ENCODE results near the gene DAZL. TPM values are rescaled to one million over a fixed set of nuclear protein-coding genes. Genes with fewer than 3 reads are reported as not detected.

Gene DAZL
- total RNA-seq, 1 experiment from 2014 or later, result not detected

- ChIA-PET CTCF (interaction anchor here (1.1 to 1.9 kb wide), 2 partner anchors 13 to 247 kb away, joined by 4 to 6 read pairs; no protein-coding TSS in a partner anchor), RAD21 (ENCODE audit: low non-redundant PET in 1 of 2, low total read pairs in 2 of 2, uncharacterized antibody in 2 of 2, unreplicated experiment in 2 of 2) (no interaction called here), POLR2A (no interaction called here)
- H3K9me3 ChIP-seq (ENCODE audit: control insufficient read depth in 1 of 2, insufficient read depth in 1 of 2, low read depth in 1 of 2, low read length in 2 of 2), result no peaks in the 10 kb centered on the region
- peaks cover 0 to 8% of the 10 kb centered on the region in 2 experiments; a peak in 1 of 4 replicates for H3K4me1 ChIP-seq (ENCODE audit: control insufficient read depth in 1 of 2, insufficient read depth in 2 of 2, low read length in 2 of 2)
- H3K36me3 ChIP-seq (ENCODE audit: control insufficient read depth in 1 of 2, insufficient read depth in 2 of 2, low read length in 2 of 2), result no peaks in the 10 kb centered on the region
- ATAC-seq, result no peak
- DNase-seq (ENCODE audit: low read depth, low spot score), result no peak
- H3K4me2 ChIP-seq (ENCODE audit: low read length), result no peak overlapping the region
- no peaks in the 10 kb centered on the region for H4K20me1 ChIP-seq (ENCODE audit: insufficient read depth)
- H2AFZ ChIP-seq (ENCODE audit: low read depth, low read length, poor library complexity, severe bottlenecking), result no peak overlapping the region
- no peak overlapping the region for H3K27ac ChIP-seq (ENCODE audit: low read depth, low read length)
- intact Hi-C loops (cut with micrococcal nuclease), result no loop called here
- no TSS peak for BruUV-seq (replicated peaks)
- no peak overlapping the region for H3K4me3 ChIP-seq (replicated peaks in 1 of 2; ENCODE audit: low read depth in 1 of 2, low read length in 2 of 2)
- TF ChIP-seq EZH2 (IDR thresholded peaks at IDR 0.05) (no peak), POLR2AphosphoS5 (IDR thresholded peaks at IDR 0.05; ENCODE audit: low read depth, low read length) (no peak), EZH2phosphoT487 (IDR thresholded peaks at IDR 0.05; ENCODE audit: borderline replicate concordance) (no peak), EGR1 (IDR thresholded peaks at IDR 0.05; ENCODE audit: low read depth) (no peak), JUND (IDR thresholded peaks at IDR 0.05) (no peak), RAD21 (IDR thresholded peaks at IDR 0.05; ENCODE audit: low read depth) (no peak), CBX3 (IDR thresholded peaks at IDR 0.05; ENCODE audit: low read depth) (no peak), CTCF (IDR thresholded peaks at IDR 0.05 in 2 of 3, conservative IDR thresholded peaks at IDR 0.05 in 1 of 3; ENCODE audit: borderline replicate concordance in 1 of 3, insufficient read depth in 1 of 3, low read depth in 2 of 3, low read length in 2 of 3) (no peak), SIN3A (IDR thresholded peaks at IDR 0.05; ENCODE audit: low read depth) (no peak), MAX (IDR thresholded peaks at IDR 0.05) (no peak), SRF (IDR thresholded peaks at IDR 0.05; ENCODE audit: low read depth) (no peak), FOSL1 (IDR thresholded peaks at IDR 0.05; ENCODE audit: low read depth) (no peak), YY1 (IDR thresholded peaks at IDR 0.05; ENCODE audit: extremely low read depth, insufficient replicate concordance, low read depth, low read length) (no peak), REST (IDR thresholded peaks at IDR 0.05; ENCODE audit: low read depth) (no peak), ZFX (IDR thresholded peaks at IDR 0.05) (no peak), POLR2A (IDR thresholded peaks at IDR 0.05; ENCODE audit: borderline replicate concordance, extremely low read depth, insufficient read depth, insufficient read length) (no peak), TCF7L2 (IDR thresholded peaks at IDR 0.05; ENCODE audit: borderline replicate concordance, extremely low read depth, insufficient read depth, insufficient read length) (no peak), ATF3 (IDR thresholded peaks at IDR 0.05) (no peak), SP1 (IDR thresholded peaks at IDR 0.05; ENCODE audit: low read depth) (no peak)
- H3K9ac ChIP-seq (ENCODE audit: low read length), result no peak overlapping the region
- H3K9me2 ChIP-seq (ENCODE audit: insufficient read depth), result no peaks in the 10 kb centered on the region
- H3K27me3 ChIP-seq (ENCODE audit: insufficient read depth, low read length), result peaks cover 27% of the 10 kb centered on the region
- H3K79me2 ChIP-seq (ENCODE audit: insufficient read depth, low read length), result no peaks in the 10 kb centered on the region
These were observed 68.2 kb downstream of the DAZL start for GRCh38 chr3:16536996-16537395.
